Coronary artery (tissue), 2 donors: ENCODE data around the gene BCL6B.

Experiments
- DNase-seq: peaks from one replicate; pipeline ENCODE4 v3.0.0-alpha.2; 2017; ENCODE audit warnings: low spot score
- H3K27ac ChIP-seq, 2 donors: fragments of 200-600 bp; sonication (generic); one replicate each; pipeline ENCODE4 v1.5.1; 2016 to 2019
- H3K4me3 ChIP-seq: fragments of 200-600 bp; sonication (generic); 2 replicates; pipeline ENCODE4 v1.5.1; 2016; ENCODE audit warnings: mild to moderate bottlenecking, moderate library complexity
- TF ChIP-seq, protein P1 (sequence below): fragments of 200-600 bp; sonication (generic); IDR thresholded peaks from one replicate; pipeline ENCODE4 v1.5.1; 2019; ENCODE audit warnings: antibody characterized with exemption

BCL6B gene

DNA sequence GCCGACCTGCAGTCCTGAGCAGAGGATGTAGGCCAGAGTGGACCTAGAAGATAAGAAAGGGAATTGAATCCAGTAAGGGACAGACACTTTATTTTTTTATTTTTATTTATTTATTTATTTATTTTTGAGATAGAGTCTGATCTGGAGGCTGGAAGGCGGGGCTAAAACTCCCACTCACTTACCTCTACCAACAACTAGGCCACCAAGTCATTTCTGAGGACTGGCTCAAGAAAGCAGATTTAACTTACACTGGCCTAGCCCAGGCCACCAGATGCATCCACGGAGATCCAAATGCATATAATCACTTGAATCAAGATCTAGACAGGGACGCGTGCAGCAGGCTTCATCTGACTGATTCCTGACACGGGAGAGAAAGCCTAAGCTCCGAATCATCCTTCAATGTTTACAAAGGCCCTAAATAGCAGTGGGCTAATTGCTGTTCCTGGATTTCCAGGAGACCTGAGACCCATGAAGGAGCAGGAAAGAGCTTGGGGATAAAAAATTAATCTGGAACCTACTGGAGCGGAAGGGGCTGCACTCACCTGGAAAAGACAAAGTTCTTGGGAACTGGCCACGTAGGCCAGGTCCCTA is 28.1 kb upstream of the BCL6B start:
- TF ChIP-seq, protein P1, sequence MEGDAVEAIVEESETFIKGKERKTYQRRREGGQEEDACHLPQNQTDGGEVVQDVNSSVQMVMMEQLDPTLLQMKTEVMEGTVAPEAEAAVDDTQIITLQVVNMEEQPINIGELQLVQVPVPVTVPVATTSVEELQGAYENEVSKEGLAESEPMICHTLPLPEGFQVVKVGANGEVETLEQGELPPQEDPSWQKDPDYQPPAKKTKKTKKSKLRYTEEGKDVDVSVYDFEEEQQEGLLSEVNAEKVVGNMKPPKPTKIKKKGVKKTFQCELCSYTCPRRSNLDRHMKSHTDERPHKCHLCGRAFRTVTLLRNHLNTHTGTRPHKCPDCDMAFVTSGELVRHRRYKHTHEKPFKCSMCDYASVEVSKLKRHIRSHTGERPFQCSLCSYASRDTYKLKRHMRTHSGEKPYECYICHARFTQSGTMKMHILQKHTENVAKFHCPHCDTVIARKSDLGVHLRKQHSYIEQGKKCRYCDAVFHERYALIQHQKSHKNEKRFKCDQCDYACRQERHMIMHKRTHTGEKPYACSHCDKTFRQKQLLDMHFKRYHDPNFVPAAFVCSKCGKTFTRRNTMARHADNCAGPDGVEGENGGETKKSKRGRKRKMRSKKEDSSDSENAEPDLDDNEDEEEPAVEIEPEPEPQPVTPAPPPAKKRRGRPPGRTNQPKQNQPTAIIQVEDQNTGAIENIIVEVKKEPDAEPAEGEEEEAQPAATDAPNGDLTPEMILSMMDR = no peak
- DNase-seq = no peak
- no peak overlapping the region for H3K4me3 ChIP-seq
- H3K27ac ChIP-seq = no peak overlapping the region

DNA sequence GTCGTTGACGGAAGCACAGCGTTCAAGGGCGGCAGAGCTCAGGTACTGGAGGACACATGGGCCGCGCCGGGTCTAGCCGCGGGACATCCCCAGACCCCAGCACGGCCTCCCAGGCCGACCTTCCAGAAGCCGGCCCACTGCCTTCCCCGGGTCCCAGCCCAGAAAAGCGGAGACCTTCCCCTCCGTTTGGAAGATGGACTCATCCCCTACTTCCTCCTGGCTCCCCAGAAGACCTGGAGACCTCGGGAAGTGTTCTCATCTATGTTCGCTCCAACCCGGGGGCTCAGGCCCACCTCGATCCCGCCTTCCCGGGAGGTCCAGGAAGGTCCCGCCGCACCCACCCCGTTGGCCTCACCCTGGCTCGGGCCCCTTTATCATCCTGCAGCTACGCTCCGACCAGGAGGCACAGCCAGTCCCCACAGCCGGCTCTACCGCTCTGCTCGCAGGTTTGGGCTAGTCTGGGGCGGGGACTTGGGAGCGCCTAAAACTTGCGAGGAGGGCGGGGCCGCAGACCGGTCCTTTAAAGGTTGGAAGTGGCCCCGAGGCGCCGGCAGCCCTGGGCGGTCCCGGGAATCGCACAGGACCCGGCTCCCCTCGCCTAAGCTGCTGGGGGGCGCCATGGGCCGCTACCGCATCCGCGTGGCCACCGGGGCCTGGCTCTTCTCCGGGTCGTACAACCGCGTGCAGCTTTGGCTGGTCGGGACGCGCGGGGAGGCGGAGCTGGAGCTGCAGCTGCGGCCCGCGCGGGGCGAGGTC is 27.2 kb upstream of the BCL6B start, which contains the start of gene ALOX12:
TSS of gene ALOX12 (plus strand) at position 550 of the 756 bp plus-strand sequence. CDS start at position 619, 69 bp downstream.
- peak within 1 kb of the TSS; percentile 72 for H3K4me3 ChIP-seq
- DNase-seq = no peak
- TF ChIP-seq, protein P1 = no peak
- no peak within 1 kb of the TSS for H3K27ac ChIP-seq

DNA sequence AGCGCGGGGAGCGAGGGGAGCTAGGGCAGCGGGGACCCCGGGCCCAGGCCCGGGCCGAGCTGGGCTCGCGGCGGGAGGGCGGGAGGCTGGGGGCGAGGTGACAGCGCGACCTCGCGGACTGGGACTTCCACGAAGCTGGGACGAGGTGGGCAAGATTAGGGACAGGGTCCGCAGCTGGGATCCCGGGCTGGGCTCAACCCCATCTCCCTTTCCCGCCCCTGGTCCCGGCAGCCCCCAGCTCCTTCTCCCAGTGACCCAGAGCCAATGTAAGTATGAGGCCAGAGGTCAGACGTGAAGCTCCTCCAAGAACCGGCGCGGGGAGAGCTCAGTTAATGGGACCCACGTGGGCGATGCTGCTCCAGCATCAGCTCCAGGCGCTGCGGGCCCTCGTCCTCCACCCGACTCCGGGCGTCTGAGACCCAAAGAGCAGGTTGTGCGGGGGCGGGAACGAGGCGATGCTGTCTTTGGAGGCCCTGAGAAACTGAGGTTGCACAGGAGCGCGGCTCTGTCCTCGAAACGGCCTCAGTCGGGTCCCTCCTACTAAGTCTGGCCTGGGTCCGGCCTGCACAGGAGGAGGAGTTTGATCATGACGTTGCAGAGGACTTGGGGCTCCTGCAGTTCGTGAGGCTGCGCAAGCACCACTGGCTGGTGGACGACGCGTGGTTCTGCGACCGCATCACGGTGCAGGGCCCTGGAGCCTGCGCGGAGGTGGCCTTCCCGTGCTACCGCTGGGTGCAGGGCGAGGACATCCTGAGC is 26.4 kb upstream of the BCL6B start:
- Histone ChIP-seq H3K4me3 (peak overlapping the region; percentile 72), H3K27ac (no peak overlapping the region)
- TF ChIP-seq, protein P1 = no peak
- DNase-seq = no peak

DNA sequence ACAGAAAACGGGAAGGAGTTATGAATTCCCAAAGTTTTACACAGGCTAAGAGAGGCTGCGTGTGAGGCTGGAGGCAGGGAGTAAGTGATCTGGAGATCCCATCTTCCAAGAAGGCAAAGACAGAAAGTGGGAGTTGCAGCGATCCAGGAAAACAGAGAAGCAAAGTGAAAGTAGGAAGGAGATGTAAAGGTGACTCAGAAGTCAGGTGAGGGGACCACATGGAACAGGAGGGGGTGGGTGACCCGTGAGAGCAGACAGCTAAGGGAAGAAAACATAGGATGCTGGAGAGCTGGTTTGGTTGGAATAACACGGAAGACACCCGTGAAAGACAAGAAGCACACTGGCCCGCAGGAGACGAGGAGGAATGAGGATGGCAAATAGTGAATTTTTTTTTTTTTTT is 25.7 kb upstream of the BCL6B start:
- no peak overlapping the region for H3K27ac ChIP-seq
- TF ChIP-seq, protein P1 = no peak

DNA sequence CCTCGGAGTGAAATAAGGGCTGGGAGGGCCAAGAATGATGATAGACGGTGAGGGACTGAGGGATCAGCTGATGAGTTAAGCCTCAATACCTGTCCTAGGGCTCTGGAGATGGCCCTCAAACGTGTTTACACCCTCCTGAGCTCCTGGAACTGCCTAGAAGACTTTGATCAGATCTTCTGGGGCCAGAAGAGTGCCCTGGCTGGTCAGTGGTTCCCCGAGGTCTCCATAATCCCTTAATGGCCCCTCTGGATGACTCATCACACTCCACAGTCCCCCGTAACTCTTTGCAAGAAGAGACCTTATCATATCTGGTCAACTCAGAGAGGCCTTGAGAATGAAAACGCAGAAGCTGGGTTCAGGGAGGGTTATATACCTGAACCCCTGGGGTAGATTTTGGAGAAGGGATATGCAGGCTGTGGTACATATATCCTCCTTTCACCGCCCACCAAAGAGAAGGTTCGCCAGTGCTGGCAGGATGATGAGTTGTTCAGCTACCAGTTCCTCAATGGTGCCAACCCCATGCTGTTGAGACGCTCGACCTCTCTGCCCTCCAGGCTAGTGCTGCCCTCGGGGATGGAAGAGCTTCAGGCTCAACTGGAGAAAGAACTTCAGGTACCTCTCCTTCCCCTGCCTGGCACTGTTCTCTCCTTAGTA is 23.9 kb upstream of the BCL6B start:
- no peak overlapping the region for H3K4me3 ChIP-seq
- TF ChIP-seq, protein P1 = no peak
- no peak overlapping the region for H3K27ac ChIP-seq
- DNase-seq = no peak

More for the DNA sequence above, 25.7 kb upstream of the BCL6B start:
- no peak overlapping the region for H3K4me3 ChIP-seq
- no peak for DNase-seq

DNA sequence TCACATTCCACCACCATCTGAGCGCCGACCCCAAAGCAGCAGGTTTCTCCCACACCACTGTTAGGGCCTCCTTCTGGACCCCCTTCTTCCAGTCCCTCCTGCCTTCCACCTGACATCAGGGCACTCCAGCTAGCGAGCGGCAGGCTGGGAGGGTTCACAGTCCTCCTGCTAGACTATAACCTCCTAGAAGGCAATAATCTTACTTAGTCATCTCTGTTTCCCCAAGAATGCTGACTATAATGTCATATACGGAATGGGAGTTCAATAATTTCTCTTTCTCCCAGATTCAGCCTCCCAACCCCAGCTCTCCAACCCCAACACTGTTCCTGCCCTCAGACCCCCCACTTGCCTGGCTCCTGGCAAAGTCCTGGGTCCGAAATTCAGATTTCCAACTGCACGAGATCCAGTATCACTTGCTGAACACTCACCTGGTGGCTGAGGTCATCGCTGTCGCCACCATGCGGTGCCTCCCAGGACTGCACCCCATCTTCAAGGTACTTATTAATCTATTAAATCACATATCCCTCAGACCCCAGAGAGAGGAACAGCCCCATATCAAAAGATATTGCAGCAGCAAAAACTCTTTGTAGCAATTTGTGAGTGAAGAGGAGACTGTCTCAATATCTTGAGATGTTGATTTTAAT is 21.4 kb upstream of the BCL6B start:
- no peak for DNase-seq

More for the DNA sequence above, 21.4 kb upstream of the BCL6B start:
- H3K4me3 ChIP-seq = no peak overlapping the region
- TF ChIP-seq, protein P1 = no peak
- no peak overlapping the region for H3K27ac ChIP-seq
